ENCODE measurements around the gene ETS1. TPM values are rescaled to one million over a fixed set of nuclear protein-coding genes. Genes with fewer than 3 reads are reported as not detected.

The ETS1 gene
- total RNA-seq, 2 donors from 2014 or later, result 15.2 to 30.0 TPM

- no peaks in the 10 kb centered on the region for H3K27me3 ChIP-seq (replicated peaks; ENCODE audit: insufficient read depth)
- H3K9me3 ChIP-seq, result no peaks in the 10 kb centered on the region
- no peaks in the 10 kb centered on the region for H3K36me3 ChIP-seq
- TF ChIP-seq POLR2AphosphoS5 (IDR thresholded peaks at IDR 0.05) (peak; percentile 40), POLR2A (IDR thresholded peaks at IDR 0.05) (no peak)
- TF ChIP-seq, protein P1, sequence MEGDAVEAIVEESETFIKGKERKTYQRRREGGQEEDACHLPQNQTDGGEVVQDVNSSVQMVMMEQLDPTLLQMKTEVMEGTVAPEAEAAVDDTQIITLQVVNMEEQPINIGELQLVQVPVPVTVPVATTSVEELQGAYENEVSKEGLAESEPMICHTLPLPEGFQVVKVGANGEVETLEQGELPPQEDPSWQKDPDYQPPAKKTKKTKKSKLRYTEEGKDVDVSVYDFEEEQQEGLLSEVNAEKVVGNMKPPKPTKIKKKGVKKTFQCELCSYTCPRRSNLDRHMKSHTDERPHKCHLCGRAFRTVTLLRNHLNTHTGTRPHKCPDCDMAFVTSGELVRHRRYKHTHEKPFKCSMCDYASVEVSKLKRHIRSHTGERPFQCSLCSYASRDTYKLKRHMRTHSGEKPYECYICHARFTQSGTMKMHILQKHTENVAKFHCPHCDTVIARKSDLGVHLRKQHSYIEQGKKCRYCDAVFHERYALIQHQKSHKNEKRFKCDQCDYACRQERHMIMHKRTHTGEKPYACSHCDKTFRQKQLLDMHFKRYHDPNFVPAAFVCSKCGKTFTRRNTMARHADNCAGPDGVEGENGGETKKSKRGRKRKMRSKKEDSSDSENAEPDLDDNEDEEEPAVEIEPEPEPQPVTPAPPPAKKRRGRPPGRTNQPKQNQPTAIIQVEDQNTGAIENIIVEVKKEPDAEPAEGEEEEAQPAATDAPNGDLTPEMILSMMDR (IDR thresholded peaks at IDR 0.05), result peak; percentile 80 to 93 (median 89)
- no peak overlapping the region for H3K4me3 ChIP-seq
- peak; percentile 69 for DNase-seq (ENCODE audit: low spot score)
- intact Hi-C loops (cut with DNase I), result loop anchor here (5.0 kb wide), 1 partner anchor 458 kb away; no protein-coding TSS in a partner anchor
- WGBS, result 49% methylated on average over 12 of the region's 12 CpGs
- no peaks in the 10 kb centered on the region for H3K4me1 ChIP-seq (replicated peaks)
- H3K27ac ChIP-seq, result no peak overlapping the region
These were observed 43.2 kb upstream of the ETS1 start for GRCh38 chr11:128630367-128631230.

DNA sequence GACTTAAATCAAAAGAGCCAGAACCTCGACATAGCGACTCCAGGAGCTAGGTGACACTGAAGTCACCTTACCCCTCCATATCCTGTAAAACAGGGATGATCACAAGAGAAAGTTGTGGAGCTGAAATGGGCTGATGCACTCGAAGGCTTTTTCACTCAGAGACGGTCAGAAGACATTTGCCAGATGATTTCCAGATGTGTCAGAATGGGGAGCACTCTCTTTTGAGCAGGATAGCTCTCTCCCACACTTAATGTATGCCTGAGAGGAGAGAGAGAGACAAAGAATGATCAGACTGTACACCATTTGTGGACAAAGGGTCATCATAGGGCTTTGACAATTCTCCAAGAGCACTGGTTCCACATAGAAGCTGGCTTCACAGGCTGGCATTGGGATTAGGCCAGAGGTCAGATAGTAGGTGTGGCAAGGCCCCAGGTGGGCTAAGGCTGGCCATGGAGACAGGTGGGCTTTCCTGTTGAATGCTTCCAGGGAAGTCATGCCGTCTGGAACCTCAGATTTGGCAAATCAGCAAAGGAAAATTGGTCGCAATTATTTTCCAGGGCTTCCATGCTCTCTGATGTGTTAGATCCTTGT, 42.3 kb upstream of the ETS1 start:
- Histone ChIP-seq H3K4me3 (no peak overlapping the region), H3K27me3 (replicated peaks; ENCODE audit: insufficient read depth) (no peaks in the 10 kb centered on the region), H3K9me3 (no peaks in the 10 kb centered on the region), H3K27ac (no peak overlapping the region), H3K36me3 (no peaks in the 10 kb centered on the region), H3K4me1 (replicated peaks) (no peaks in the 10 kb centered on the region)
- intact Hi-C loops (cut with DNase I), result loop anchor here (5.0 kb wide), 1 partner anchor 457 kb away; no protein-coding TSS in a partner anchor
- DNase-seq (ENCODE audit: low spot score), result no peak
- WGBS, result 71% methylated on average over 6 of the region's 6 CpGs
- TF ChIP-seq POLR2A (IDR thresholded peaks at IDR 0.05) (no peak), POLR2AphosphoS5 (IDR thresholded peaks at IDR 0.05) (no peak)
- TF ChIP-seq, protein P1 (IDR thresholded peaks at IDR 0.05), result no peak

DNA sequence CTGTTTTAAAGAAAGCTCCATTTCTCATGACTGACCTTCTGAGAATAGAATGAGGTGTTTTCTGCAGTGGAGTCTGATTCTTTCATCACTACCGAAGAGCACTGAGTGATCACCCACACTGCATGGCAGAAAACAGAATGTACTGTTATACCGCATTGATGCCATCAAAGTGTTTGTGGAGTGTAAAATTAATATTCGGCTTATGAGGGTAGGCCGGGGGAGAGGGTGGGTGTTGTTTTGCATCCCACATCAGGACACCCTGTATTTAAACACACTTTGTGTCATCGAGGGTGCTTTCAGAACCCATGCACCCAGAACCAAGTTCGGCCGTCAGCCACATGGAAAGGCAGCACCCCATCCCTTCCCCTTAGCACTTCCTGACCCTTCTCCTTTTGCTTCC, 41.3 kb upstream of the ETS1 start:
- intact Hi-C loops (cut with DNase I), result no loop called here
- WGBS, result 92% methylated on average over 7 of the region's 7 CpGs
- TF ChIP-seq, protein P1 (IDR thresholded peaks at IDR 0.05), result no peak
- TF ChIP-seq POLR2A (IDR thresholded peaks at IDR 0.05), result no peak
- TF ChIP-seq POLR2AphosphoS5 (IDR thresholded peaks at IDR 0.05), result no peak
- no peak overlapping the region for H3K27ac ChIP-seq
- no peaks in the 10 kb centered on the region for H3K4me1 ChIP-seq (replicated peaks)
- no peak overlapping the region for H3K4me3 ChIP-seq
- no peak for DNase-seq (ENCODE audit: low spot score)
- H3K27me3 ChIP-seq (replicated peaks; ENCODE audit: insufficient read depth), result no peaks in the 10 kb centered on the region
- no peaks in the 10 kb centered on the region for H3K9me3 ChIP-seq
- no peaks in the 10 kb centered on the region for H3K36me3 ChIP-seq

DNA sequence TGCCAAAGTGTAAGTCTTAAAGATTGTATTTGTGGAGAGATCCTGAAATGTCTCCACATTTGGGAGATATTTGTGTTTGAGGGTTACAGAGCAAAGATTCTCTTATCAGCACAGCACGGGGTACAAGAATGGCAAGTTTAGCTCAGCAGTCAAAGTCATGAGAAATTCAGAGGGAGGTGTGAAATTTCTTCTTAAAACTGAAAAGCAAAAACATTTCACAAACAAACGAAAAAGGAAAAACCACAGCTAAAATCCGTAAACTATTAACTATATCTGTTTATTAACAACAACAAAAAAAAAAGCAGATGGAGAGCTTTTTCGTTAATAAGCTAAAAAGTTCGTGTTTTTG, 40.9 kb upstream of the ETS1 start:
- Histone ChIP-seq H3K36me3 (no peaks in the 10 kb centered on the region), H3K9me3 (no peaks in the 10 kb centered on the region), H3K27ac (no peak overlapping the region), H3K27me3 (replicated peaks; ENCODE audit: insufficient read depth) (no peaks in the 10 kb centered on the region), H3K4me3 (no peak overlapping the region), H3K4me1 (replicated peaks) (no peaks in the 10 kb centered on the region)
- TF ChIP-seq POLR2AphosphoS5 (IDR thresholded peaks at IDR 0.05) (no peak), POLR2A (IDR thresholded peaks at IDR 0.05) (no peak)
- TF ChIP-seq, protein P1 (IDR thresholded peaks at IDR 0.05), result no peak
- intact Hi-C loops (cut with DNase I), result no loop called here
- no peak for DNase-seq (ENCODE audit: low spot score)
- WGBS, result 84% methylated on average over 5 of the region's 5 CpGs

Measured in prostate gland (tissue), 2 donors.